NCI-H1694 (cell line): ENCODE measurements around the gene ZNF70.
"Not testable (repeated sequence)": the region's sequence is repeated elsewhere in the genome, so short reads cannot be mapped to it uniquely, and the experiment has no call there.

Source experiments
- DNase-seq: peaks from one replicate; lab custom pipeline; 2025; lab: John Stamatoyannopoulos, UW

The ZNF70 gene

GRCh38 chr22:23756891-23757290, 6.0 kb upstream of the ZNF70 start:
- DNase-seq = no peak

GRCh38 chr22:23755711-23756110, 4.8 kb upstream of the ZNF70 start:
- DNase-seq = no peak

- DNase-seq = no peak
Observed at GRCh38 chr22:23754980-23755636, 4.2 kb upstream of the ZNF70 start.

- no peak for DNase-seq
Observed at GRCh38 chr22:23754220-23754919, 3.5 kb upstream of the ZNF70 start, which contains the start of gene VPREB3. Gene VPREB3 (minus strand): TSS chr22:23754425. CDS start chr22:23754363, 62 bp downstream.

- no peak for DNase-seq
Observed at GRCh38 chr22:23753385-23753784, 2.5 kb upstream of the ZNF70 start.

GRCh38 chr22:23752750-23753149, 1.8 kb upstream of the ZNF70 start:
- DNase-seq = no peak

- DNase-seq = no peak
Observed at GRCh38 chr22:23752090-23752691, 1.3 kb upstream of the ZNF70 start.

GRCh38 chr22:23751441-23751996, 607 bp upstream of the ZNF70 start:
- no peak for DNase-seq

GRCh38 chr22:23750367-23750713, 572 bp downstream of the ZNF70 start:
- DNase-seq = no peak

- DNase-seq = no peak
Observed at GRCh38 chr22:23749841-23750301, 1.0 kb downstream of the ZNF70 start.

- DNase-seq = no peak
Observed at GRCh38 chr22:23745791-23746190, 5.1 kb downstream of the ZNF70 start.

- DNase-seq = no peak
Observed at GRCh38 chr22:23744485-23744884, 6.4 kb downstream of the ZNF70 start.

- no peak for DNase-seq
Observed at GRCh38 chr22:23744001-23744400, 6.9 kb downstream of the ZNF70 start.

GRCh38 chr22:23743303-23743705, 7.6 kb downstream of the ZNF70 start:
- DNase-seq = no peak

- no peak for DNase-seq
Observed at GRCh38 chr22:23742505-23743264, 8.2 kb downstream of the ZNF70 start.

GRCh38 chr22:23737696-23738095, 13.2 kb downstream of the ZNF70 start:
- DNase-seq = no peak

- DNase-seq = not testable (repeated sequence)
Observed at GRCh38 chr22:23728108-23728507, 22.8 kb downstream of the ZNF70 start.

GRCh38 chr22:23722724-23723123, 28.2 kb downstream of the ZNF70 start:
- DNase-seq = no peak

GRCh38 chr22:23722160-23722559, 28.8 kb downstream of the ZNF70 start:
- no peak for DNase-seq

- DNase-seq = no peak
Observed at GRCh38 chr22:23720855-23721254, 30.1 kb downstream of the ZNF70 start.

GRCh38 chr22:23718371-23719165, 32.3 kb downstream of the ZNF70 start:
- DNase-seq = no peak
